Suppressor macrophage treated with lipopolysaccharide for 1 hour (primary cell): ENCODE data around the gene C8B.

Source experiments
- DNase-seq, 3 donors: peaks; one replicate each; pipeline ENCODE4 v3.0.0-alpha.2; 2020 to 2022

C8B gene

DNA sequence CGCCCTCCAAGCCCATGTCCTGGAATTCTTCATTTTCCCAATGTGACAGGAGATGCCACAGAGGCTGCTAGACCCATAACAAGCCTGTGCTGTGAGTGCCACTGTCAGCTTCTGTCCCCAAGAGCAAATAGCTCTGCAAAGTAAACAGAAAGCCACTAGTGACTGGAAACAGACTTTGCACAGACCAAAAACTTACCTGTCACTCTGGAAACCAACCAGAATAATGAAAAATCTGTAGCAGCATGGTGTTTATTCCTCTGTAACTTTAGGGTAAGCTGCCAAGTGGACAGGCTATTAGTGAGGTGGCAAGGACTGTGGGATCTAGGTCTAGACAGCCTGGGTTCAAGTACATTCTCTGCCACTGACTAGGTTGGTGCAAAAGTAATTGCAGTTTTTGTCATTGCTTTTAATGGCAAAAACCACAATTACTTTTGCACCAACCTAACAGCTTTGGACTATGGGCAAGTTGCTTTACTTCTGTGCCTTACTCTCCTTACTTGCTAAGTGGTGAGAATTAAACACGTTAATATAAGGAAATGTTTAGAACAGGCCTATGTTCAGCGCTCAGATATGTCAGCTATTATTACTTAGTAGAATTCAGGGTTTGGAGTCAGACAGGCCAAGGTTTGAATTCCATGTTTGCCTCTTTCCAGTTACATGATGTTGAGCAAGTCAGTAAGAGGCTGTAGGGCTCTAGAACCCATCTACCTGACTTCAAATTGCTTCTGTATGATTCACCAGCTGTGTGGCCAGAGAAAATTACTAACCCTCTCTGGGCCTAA, at the start of gene C8B:
TSS of gene C8B (minus strand) at position 100 of the 782 bp plus-strand sequence. CDS start at position 33, 67 bp downstream.
- DNase-seq: no peak

DNA sequence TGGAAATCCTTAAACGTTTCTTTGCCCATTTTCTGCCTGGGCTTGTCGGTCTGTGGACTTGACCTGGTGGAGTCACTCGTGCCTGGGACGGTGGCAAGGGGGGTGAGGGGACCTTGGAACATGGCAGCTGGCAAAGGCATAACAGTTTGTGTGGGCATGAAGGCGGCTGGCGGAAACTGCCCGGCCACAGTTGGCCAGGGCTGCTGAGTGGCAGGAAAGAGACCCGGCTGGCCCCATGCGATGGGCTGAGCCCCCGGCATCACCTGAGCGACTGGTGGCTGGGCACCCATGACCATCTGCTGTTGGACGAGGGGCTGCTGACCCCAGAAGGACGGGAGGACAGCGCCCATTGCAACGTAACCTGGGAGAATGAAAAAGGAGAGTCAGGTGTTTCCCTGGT, 49.3 kb upstream of the C8B start:
- DNase-seq: no peak

DNA sequence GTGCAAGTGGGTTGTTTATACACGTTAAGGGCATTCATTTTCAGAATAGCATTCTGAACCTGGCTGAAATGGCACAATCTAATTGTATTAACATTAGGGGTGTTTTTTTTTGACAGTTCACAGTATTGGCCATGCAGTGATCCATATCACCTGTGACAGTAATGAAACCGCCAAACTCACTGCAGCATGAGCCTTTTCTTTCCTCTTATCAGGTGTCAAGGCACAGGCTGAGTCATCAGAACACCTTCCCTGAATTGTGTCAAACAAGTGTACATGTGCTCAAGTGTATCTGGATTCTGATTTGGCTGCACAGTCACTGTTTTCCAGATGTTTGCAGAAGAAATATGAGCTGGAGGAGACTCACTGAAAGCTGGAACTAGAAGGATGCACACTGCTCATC, 47.7 kb upstream of the C8B start:
- no peak for DNase-seq

DNA sequence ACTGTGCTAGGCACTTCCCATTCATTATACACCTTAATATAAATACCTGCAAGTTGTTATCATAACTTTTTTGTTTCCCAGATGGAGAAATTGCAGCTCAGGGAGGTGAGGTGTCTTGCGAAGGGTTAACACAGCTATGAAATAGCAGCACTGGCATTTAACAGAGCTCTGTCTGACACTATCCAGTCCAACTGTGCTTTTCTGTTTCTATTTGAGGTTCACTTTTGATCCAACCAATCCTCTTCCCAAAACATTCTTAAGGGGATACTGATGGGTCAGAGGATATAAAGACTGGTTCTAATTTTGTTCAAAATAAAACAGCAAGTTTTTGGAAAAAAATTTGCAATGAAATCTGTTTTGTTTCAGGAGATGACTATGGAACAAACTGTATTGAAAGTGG, 46.5 kb upstream of the C8B start:
- no peak for DNase-seq

DNA sequence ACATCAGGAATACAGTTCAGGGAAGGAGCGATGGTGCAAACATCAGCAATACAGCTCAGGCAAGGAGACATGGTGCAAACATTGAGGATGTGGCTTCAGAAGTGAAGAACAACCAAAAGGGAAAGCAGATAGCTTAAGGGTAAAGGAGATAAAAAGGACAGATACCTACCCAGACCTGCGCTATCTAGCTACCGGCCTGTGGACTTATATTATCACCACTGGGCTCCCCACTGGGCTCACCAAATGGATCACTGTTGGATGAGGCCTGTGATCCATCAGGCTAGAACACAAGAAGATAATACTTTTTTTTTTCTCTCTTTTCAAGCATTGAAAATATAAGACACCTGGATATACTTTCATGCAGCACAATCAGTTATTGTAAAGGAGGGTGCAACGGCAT, 44.7 kb upstream of the C8B start:
- no peak for DNase-seq

DNA sequence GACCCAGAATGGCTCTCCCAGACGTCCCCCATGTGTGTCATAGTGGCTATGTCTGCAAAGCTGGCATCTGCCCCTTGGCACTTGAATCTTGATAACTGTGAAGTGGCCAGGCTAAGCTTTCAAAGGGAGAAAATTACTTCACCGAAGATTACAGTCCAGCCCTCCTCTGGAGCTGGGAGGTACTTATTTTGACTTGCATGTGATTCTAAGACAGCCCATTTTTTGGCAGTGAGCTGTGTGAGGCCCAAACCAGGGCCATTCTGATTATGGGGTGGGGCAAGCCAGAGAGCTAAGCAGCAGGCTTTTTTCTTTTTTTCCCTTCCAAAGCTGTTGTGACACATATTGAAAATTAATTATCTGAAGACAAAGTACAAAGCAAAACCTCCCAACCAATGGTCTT, 42.1 kb upstream of the C8B start:
- DNase-seq: no peak

DNA sequence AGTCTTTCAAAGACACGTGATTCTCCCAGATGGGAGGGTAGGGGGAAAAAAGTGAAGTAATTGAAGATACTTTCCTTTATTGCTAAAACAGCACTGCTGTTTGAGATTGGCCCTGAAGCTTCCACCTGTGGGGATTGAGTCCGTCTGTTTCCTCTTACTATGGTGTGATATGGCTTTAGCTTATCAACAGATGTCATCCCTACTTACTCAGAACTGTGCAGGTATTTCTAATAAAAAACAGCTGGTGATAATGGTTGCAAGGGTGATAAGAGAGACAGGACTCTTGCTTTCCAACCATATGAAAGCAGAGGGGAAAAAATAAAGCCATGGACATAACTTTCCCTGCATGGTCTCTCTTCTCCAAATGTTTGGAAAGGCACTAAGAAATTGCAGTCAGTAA, 41.7 kb upstream of the C8B start:
- no peak for DNase-seq

DNA sequence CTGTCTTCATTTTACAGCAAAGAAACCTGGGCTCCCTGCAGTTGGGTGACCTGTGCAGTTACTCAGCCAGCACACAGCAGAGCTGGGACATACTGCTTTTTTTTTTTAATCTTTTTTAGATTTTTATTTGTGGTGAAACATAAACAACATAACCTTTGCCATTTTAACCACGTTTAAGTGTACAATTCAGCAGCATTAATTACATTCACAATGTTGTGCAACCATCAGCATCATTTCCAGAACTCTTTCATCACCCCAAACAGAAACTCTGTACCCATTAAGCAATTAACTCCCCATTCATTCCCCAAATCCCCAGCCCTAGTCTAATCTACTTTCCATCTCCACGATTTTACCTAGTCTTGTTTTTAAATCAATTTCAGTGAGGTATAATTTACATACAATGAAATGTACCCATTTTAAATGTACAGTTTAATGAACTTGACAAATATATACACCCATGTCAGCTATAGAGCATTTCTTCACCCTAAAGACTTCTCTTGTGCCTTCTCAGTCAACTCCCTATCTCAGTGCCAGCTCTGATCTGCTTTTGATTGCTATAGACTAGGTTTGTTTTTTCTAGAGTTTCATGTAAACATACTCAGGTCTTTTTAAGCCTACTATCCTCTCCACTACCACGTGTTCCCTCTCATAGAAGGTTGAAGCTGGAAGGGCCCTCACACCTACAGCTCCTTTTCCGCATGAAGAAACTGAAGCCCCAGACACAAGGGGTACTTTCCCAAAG, 37.8 kb upstream of the C8B start:
- no peak for DNase-seq

DNA sequence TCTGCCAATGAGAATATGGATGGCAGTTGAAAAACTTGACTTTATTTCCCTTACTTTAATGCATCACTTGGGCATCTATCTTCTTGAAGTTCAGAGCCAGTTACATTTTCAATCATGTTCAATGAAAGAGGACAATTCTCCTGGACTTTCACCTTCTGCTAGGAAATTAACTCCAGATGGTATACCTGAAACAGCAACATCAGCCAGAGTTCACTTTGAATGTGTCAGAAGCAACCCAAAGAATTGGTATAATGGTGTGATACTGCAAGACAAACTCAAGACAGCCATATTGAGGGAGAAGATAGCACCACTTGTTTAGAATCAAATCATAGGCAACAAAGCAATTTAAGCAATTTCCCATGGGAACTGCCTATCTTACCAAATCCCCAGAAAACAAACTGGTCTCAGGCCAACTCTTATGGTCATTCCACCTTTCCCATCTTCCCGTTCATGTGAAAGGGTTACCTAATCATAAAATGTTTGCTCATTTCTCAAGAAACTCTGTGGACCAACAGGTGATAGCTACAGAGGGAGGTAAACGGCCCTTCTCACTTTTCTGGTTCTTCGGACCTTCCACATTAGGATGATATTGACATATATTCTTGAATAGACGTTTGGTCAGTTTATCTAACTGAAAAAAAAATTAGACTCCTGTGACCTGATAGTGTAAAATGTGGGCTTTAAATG, 29.7 kb upstream of the C8B start:
- DNase-seq: no peak

DNA sequence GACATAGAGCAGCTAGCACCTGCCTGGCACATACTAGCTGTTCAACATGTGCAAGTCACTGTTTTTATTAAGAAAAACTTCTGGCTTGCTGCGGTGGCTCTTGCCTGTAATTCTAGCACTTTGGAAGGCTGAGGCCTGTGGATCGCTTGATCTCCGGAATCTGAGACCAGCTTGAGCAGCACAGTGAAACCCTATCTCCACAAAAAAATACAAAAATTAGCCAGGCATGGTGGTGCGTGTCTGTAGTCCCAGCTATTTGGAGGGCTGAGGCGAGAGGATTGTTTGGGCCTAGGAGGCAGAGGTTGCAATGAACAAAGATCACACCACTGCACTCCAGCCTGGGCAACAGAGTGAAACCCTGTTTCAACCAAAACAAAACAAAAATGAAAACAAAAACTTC, 27.7 kb upstream of the C8B start:
- DNase-seq: no peak

DNA sequence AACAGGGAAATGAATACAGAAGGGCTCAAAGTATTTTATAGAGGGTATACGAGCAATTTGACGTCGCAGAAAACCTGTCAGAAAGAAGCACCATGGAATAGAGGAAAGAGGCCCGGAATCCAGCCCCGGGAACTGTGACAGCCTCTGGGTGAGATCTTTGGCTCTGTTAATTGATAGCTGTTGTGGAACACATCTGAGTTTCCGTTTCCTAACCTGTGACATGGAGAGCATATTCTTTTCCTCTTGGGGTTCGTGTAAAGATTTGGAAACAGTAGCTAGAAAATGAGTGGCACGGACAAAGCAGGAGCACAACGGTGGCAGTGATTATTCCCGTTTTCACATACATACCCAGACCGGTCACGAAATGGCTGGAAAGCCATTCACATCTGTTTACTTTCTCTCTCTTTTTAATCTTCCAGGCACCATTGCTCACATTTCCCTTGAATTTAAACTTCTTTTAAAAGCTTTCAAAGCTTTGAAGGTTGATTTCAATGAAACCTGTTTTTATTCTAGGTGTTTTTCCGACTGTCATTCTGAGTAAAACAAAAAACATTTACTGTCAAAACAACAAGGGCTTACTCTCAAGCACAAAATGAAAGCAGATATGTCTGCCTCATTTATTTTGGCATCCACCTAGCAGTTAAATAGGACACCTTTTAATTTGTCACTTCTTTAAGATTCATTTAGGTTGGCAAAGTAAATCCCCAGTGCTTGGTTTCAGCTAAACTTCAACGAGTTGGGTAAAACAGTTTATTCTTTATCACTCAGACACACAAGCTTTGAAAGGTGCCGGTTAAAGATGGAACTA, 26.7 kb upstream of the C8B start:
- no peak for DNase-seq

DNA sequence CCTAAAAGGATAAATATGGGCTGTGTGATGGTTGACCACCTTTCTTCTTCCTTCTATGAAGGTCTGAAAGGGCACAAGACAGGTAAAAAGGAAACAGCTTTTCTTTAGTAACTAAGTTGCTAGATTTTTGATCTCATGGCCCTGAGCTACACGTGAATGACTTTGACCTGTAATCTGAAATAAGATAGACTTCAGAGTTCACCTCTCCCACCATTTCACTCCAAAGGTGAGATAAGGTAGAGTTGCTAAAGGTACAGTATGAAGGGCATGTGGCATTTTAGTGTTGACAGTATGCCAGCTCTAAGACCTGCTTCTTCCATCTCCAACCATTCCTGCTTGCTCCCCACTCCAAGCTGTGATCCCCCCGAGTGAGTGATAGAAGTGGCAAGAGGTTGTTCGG, 25.8 kb upstream of the C8B start:
- DNase-seq: no peak

DNA sequence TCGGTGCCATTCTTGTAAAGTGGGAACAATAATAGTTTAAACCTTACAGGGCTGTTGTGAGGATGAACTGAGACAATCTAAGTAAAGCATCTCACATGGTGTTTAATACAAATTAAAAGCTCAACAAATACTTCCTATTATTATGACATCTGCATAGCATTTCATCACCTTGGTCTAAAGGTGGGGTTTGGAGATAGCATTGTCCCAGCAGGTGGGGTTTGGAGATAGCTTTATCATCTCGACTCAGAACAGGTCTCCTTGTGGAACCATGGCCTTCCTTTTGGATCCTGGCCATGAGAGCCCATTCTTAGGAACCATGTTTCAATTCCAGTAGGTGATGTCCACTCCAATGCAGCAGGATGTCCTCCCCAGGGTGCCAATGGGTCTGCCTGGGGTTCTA, 20.6 kb upstream of the C8B start:
- no peak for DNase-seq

DNA sequence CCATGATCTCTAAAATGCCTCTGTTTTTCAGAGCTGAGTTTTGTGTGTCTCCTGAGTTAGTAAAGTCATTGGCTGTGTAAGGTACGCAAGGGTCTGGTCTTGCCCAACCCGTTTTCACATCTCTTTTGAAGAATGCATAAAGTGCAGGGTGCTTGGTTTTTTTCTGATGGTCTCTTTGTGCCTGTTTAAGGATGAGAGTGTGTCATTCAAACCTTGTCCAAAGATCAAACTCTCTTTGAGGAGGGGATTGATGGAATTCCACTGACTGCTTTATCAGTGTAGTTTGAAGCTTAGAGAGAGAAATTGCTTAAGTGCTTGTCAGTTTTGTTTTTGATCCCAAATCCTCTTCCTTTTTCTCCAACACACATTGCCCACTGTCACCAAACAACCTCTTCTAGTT, 20.0 kb upstream of the C8B start:
- no peak for DNase-seq

DNA sequence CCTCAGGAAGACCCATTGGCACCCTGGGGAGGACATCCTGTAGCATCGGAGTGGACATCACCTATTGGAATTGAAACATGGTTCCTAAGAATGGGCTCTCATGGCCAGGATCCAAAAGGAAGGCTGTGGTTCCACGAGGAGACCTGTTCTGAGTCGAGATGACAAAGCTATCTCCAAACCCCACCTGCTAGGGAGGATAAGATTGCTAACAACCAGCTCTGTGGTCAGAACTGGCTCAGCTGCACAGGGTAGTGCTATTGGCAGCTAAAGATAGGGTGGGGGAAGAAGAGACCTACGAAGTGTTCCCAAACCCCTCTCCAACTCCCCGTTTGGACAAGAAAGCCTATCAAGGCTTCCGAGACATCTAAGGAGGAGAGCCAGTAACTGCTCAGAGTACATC, 17.7 kb upstream of the C8B start:
- DNase-seq: no peak

DNA sequence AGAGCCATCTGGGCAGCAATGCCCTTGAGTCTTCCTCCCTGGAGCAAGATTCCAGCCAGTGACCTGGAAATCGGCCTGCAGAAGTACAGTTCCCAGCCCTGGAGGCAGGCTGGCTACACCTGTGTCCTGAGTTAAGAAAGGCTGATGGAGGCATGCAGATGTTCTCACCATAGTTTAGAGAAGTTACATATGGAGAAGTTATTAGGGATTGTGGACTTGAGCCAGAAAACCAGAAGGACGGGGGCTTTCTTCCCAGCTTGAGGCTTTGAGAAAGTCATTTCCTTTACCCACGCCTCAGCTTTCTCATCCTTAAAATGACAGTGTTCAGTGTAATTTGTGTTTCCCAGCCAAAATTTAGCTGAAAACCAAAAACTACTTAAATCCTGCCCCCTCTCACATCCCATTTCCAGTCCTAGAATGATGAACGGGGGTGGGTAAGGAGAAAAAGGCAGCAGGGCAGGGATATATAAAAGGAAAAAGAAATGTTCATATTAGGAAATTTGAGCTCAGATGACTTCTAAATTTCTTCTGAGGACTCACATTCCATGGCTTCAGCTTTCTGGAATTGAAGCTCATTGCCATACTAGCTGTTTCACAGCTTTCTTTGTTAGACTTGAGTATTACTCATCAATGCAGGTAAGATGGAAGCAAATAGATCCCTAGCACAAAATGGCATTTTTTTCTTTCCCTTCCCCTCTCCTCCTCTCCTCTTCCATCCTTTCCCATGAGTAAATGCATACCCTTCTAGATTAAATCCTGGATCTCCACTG, 14.4 kb upstream of the C8B start:
- DNase-seq: peak in 1 of 3 donors; percentile 11

DNA sequence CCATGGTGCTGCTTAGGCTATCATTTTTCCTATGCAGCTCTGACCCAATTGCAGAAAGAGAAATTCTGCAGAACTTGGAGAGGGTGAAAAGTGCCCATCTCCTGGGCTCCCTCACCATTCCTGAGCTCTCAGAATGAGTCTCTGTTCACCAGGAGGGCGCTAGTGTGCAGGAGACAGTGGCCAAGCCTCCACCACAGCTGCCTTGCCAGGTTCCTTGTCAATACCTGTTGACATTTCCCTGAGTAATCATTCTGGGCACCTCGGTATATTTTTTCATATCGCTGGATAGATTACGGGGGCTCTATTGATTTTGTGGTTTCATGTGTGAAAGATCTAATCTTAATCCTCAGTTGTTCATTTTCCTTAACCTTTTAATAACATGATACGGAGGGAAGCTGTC, 13.0 kb upstream of the C8B start:
- DNase-seq: no peak

DNA sequence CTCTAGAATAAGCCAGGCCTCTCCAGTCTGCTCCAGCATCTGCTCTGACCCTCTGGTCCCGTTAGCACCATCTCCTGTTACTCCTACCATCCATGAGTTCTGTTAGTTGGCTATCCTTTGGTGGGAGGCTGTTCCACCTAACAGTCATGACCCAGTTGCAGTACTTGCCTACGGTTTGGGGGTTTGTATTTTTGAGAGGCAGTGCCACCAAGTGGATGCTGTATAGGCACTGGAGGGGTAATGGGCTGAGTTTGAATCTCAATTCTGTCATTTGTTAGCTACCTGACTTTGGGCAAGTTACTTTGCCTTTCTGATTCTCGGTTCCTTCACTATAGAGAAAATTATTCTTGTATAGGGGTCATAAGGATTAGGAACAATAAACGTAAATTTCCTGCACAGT, 12.1 kb upstream of the C8B start:
- DNase-seq: no peak

DNA sequence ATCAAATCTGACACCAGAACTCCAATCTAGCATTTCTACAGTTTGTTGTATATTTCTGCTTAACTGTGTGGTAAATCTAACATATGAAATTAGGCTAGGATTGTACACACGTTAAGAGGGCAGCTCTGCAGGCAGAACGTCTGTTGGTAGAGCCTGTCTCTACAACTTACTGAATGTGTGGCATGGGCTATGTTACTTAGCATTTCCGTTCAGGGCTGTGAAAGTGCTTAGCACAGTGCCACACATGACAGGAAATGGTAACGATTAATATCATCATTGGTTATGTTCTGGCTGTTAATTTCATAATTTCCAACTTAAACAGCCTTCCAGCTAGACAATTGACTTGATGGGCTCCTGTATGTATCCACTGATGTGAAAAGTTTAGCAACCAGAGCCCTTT, 9.6 kb upstream of the C8B start:
- no peak for DNase-seq

DNA sequence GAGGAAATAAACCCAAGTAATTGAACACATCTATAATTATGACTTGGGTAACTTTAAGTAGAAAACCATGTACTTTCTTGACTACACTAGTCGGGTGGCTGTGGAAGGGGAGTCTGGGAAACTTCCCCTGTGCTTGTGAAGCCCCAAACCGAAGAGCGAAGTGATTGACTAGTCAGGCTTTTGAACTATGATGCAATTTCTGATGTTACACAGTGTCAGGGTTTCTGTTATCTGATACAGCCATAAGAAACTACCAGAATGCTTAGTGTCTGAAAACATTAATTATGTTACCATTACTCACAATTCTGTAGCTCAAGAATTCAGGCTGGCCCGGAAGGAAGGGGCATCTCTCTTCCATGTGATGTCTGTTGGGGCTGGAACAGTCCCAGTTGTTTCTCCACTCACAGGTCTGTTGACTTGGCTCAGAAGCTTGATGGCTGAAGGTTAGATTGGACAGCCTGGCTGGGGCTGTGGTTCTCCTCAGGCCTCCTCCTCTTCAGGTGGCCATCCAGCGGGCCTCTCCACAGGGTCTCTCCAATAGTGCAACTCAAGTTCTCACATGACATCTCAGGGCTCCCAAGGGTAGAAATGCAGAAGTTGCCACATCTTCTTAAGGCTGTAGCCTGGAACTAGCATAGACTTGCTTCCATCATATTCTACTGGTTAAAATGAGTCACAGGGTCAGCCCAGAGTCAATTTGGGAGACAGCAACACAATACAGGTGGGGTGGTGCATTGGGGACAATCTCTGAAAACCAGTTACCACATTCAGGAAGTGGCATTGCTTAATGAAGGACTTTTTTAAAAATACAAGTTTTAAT, 8.3 kb upstream of the C8B start:
- peak; percentile 54 to 69 (median 68) for DNase-seq

DNA sequence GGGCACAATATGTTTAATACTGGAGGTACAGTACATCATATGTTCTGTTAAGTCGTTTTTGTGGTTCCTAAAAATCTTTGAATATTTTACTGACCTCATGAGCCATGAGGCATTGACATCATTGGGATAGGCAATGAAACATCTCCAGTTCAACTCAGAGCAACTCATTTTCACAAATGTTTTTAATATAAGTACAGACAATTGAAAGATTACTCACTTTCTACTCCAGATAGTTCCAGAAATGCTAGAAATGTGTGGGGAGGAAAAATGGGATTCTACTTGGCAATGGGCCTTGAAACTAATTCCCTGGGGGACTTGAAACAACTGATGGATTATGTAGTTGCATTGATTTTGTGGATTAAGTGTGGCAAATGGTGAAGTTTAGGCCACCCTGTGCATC, 7.2 kb upstream of the C8B start:
- DNase-seq: no peak
